GM21737 (cell line): Measurements from ENCODE around the gene CDC42BPA.
"Not testable (repeated sequence)": the region's sequence is repeated elsewhere in the genome, so short reads cannot be mapped to it uniquely, and the experiment has no call there.

Source experiments
- ATAC-seq: cut with Tn5 transposase; IDR thresholded peaks from one replicate; pipeline ENCODE4 v1.9.1; 2021; ENCODE audit warnings: mild to moderate bottlenecking, moderate library complexity; ENCODE audit not compliant: unreplicated experiment

Gene CDC42BPA

GRCh38 chr1:227134686-227135314 lies 183.5 kb downstream of the CDC42BPA start:
- ATAC-seq: no peak

- ATAC-seq: not testable (repeated sequence)
Measured at GRCh38 chr1:227132695-227133094, 185.6 kb downstream of the CDC42BPA start.

DNA sequence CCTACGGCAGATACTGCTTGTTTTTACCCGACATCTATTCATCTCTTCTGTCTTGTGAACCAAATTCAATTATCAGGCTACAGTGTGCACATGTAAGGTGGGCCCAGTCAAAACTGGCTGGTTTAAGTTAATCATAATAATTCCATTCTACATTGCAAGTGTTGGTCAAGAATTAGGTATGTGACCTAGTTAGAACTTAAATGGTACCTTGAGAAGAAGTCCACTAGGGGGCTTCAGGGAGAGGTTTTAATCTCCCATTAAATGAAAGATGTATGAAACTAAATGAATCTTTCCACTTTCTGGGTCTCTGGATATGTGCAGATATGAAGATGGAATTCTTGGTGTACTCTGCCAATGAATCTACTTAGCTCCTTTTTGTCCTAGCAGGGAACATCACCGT lies 187.1 kb downstream of the CDC42BPA start:
- no peak for ATAC-seq

DNA sequence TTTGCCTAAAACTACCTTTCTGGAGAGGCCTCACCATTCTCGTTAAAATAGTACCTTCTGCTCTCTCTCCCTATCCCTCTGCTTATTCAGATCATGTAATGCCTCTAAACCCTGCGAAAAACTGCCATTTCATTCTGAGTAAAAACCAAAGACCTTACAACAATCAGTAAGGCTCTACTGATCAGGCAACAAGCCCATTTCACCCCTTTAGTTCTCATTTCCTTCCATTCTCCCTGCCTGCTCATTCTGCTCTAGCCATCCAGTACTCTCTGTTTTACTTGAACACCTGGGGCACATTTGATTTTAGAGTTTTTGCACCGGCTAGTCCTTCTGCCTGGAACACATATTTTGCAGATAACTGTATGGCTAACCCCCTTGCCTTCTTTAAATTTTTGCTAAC lies 190.4 kb downstream of the CDC42BPA start:
- ATAC-seq: no peak

GRCh38 chr1:227125929-227126545 lies 192.3 kb downstream of the CDC42BPA start:
- ATAC-seq: no peak

DNA sequence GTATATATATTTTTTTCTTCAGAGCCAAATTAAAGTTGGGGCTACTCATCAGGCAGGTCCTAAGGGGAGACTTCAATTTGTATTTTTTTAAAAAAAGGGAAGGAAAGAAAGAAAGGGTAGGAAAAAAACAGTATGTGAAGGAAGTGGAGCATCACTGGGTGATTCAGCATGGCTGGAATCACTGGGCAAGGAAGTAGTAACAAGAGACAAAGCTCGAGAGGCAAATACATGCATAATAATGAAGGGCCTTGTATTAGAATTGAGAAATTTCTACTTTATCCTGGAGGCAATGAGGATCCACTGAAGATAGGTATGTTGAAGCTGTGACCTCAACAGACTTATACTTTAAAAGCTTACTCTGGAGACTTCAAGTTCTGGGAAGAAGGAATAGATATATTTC lies 193.8 kb downstream of the CDC42BPA start:
- no peak for ATAC-seq

DNA sequence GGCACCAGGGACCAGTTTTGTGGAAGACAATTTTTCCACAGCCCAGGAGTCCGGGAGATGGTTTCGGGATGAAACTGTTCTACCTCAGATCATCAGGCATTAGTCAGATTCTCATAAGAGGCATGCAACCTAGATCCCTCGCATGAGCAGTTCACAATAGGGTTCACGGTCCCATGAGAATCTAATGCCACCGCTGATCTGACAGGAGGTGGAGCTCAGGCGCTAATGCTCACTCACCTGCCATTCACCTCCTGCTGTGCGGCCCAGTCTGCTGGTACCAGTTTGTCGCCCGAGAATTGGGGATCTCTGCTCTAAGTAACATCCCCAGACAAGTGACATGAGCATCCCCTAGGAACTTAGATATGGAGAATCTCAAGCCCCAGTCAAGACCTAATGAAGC lies 197.5 kb downstream of the CDC42BPA start:
- no peak for ATAC-seq

- no peak for ATAC-seq
Measured at GRCh38 chr1:227112538-227112937, 205.8 kb downstream of the CDC42BPA start.

DNA sequence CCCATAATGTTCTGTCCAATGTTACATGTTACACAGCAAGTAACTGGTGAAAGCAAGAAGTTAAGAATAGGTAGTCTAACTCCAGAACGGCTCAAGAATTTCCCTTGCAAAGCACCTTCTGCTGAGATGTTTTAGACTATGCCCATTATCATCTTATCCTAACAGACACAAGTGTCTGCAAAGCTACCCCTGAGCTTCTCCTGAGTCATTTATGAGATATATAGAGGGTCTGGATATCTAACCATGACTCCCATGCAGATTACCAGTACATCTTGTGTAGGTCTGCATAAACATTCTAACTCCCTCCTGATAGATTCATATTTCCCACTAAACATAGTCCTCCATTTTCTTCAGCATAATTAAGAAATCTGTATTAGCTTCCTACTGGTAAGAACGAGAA lies 206.5 kb downstream of the CDC42BPA start:
- no peak for ATAC-seq

DNA sequence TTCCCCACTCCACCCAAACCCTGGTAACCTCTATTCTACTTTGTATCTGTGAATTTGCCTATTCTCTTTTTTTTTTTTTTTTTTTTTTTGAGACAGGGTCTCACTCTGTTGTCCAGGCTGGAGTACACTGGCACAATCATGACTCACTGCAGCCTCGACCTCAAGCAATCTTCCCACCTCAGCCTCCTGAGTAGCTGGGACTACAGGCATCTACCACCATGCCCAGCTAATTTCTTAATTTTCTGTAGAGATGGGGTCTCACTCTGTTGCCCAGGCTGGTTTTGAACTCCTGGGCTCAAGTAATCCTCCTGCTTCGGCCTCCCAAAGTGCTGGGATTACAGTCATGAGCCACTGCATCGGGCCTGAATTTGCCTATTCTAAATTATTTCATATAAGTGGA lies 213.0 kb downstream of the CDC42BPA start:
- ATAC-seq: not testable (repeated sequence)

GRCh38 chr1:227102056-227102455 lies 216.2 kb downstream of the CDC42BPA start:
- no peak for ATAC-seq

GRCh38 chr1:227094249-227094966 lies 223.9 kb downstream of the CDC42BPA start:
- ATAC-seq: no peak

DNA sequence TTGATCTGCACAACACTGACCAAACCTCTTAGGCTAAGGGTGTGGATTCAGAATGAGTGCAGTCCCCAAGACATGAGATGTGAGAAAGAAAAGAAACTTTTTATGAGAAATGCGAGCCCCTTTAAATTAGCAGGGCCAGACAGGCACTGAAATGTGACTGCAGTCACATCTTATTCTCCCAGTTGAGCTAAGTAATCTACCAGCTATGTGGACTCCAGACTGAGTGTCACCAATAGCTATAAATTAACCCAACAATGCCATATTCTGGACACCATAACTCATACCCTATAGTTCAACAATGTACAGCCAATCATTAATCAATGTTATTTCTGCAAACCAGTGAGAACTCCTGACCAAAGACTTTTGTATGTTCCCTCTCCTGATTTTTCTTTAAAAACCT lies 225.0 kb downstream of the CDC42BPA start:
- ATAC-seq: no peak

GRCh38 chr1:227092069-227092468 lies 226.2 kb downstream of the CDC42BPA start:
- ATAC-seq: no peak

- ATAC-seq: no peak
Measured at GRCh38 chr1:227086636-227087035, 231.7 kb downstream of the CDC42BPA start.

DNA sequence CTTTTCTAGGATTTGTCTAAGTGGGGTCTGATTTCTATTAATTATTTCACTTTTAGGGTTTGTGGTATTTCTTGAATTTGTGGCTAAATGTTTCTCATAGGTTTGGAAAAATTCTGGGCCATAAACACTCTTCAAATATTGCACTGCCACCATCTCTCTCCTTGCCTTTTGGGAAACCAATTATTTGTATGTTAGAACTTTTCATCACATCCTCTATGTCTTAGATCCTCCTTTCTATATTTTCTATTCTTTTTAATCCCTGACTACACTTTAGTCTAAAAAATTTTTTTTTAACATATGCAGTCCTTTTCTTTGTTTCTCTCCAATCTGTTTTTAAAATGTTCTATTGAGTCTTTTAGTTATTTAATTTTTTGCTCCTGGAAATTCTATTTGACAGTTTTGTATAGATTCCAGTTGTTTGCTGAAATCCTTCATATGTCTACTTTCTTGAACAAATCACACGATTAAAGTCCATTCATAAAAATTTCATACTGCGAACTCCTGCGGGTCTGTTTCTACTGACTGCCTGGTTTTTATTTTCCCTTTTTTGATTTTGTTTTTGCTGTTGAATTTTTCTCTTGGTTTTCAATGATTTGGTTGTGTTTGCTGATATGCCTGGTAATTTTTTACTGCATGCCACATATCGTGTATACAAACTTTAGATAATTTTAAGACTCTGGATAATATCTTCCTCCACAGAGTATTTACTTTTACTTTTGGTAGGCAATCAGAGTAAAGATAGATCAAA lies 235.1 kb downstream of the CDC42BPA start:
- no peak for ATAC-seq

GRCh38 chr1:227077783-227078182 lies 240.5 kb downstream of the CDC42BPA start:
- ATAC-seq: no peak

- ATAC-seq: no peak
Measured at GRCh38 chr1:227073786-227074185, 244.5 kb downstream of the CDC42BPA start.

GRCh38 chr1:227072991-227073390 lies 245.3 kb downstream of the CDC42BPA start:
- ATAC-seq: no peak

- ATAC-seq: no peak
Measured at GRCh38 chr1:227071895-227072587, 246.3 kb downstream of the CDC42BPA start.
